CD14-positive monocyte (primary cell): Measurements from ENCODE around the gene CEP112. TPM values are rescaled to one million over a fixed set of nuclear protein-coding genes. Genes with fewer than 3 reads are reported as not detected.

Source experiments
- DNase-seq, 3 donors: peaks; one replicate each; pipeline ENCODE4 v3.0.0-alpha.2; 2011 to 2022
- H2AFZ ChIP-seq: 2 replicates; pipeline ENCODE4 v1.6.0; 2012; ENCODE audit warnings: mild to moderate bottlenecking, low read depth, low read length, inconsistent platforms; ENCODE audit not compliant: insufficient read depth, poor library complexity, severe bottlenecking
- H3K27ac ChIP-seq, 2 donors: 1 replicate in 1 of 2; 2 replicates in 1 of 2; pipeline ENCODE4 v1.5.1; 2012 to 2013; ENCODE audit warnings: low read length in 2 of 2, control low read depth in 1 of 2, inconsistent platforms in 1 of 2, low read depth in 1 of 2, mild to moderate bottlenecking in 1 of 2
- H3K27me3 ChIP-seq, 2 donors: one replicate each; pipeline versions ENCODE4 v1.6.0 to v1.6.1; 2011 to 2013; ENCODE audit warnings: low read length in 2 of 2; ENCODE audit not compliant: control insufficient read depth in 2 of 2, insufficient read depth in 2 of 2
- H3K36me3 ChIP-seq, 2 donors: replicated peaks in 1 of 2; 1 replicate in 1 of 2; 2 replicates in 1 of 2; pipeline versions ENCODE4 v1.5.1 to v1.6.1; 2012 to 2013; ENCODE audit warnings: low read length in 2 of 2, control low read depth in 1 of 2, inconsistent platforms in 1 of 2, mild to moderate bottlenecking in 1 of 2; ENCODE audit not compliant: insufficient read depth in 2 of 2, control insufficient read depth in 1 of 2
- H3K4me1 ChIP-seq, 2 donors: 1 replicate in 1 of 2; 2 replicates in 1 of 2; pipeline versions ENCODE4 v1.5.1 to v1.6.1; 2012 to 2013; ENCODE audit warnings: low read length in 2 of 2, control low read depth in 1 of 2, inconsistent platforms in 1 of 2, mild to moderate bottlenecking in 1 of 2, moderate library complexity in 1 of 2; ENCODE audit not compliant: insufficient read depth in 2 of 2, control insufficient read depth in 1 of 2
- H3K4me2 ChIP-seq: replicated peaks from 2 replicates; pipeline ENCODE3; 2012; ENCODE audit warnings: low read length, moderate library complexity, mild to moderate bottlenecking; ENCODE audit not compliant: poor library complexity, severe bottlenecking; ENCODE audit errors: extremely low read depth
- H3K4me3 ChIP-seq, 3 experiments: fragments of 200-600 bp in 1 of 3; sonication (generic) in 1 of 3; replicated peaks in 1 of 3; 1 replicate in 2 of 3; 2 replicates in 1 of 3; pipeline ENCODE4 v1.5.1; 2011 to 2013; ENCODE audit warnings: low read length in 3 of 3, mild to moderate bottlenecking in 3 of 3, control low read depth in 2 of 3, low read depth in 2 of 3, inconsistent platforms in 1 of 3, moderate library complexity in 1 of 3
- H3K79me2 ChIP-seq: 2 replicates; pipeline ENCODE4 v1.6.0; 2012; ENCODE audit warnings: mild to moderate bottlenecking, control low read depth, inconsistent platforms, low read length, moderate library complexity; ENCODE audit not compliant: insufficient read depth
- H3K9ac ChIP-seq: 2 replicates; pipeline ENCODE4 v1.6.0; 2017; ENCODE audit warnings: low read length, mild to moderate bottlenecking; ENCODE audit not compliant: insufficient read depth, poor library complexity, severe bottlenecking
- H3K9me3 ChIP-seq, 2 donors: replicated peaks in 1 of 2; 1 replicate in 1 of 2; 2 replicates in 1 of 2; pipeline versions ENCODE4 v1.5.1 to v1.6.1; 2012 to 2013; ENCODE audit warnings: low read length in 2 of 2, control low read depth in 1 of 2; ENCODE audit not compliant: control insufficient read depth in 1 of 2, insufficient read depth in 1 of 2
- H4K20me1 ChIP-seq: 2 replicates; pipeline ENCODE4 v1.6.0; 2012; ENCODE audit warnings: mild to moderate bottlenecking, low read length, control low read depth, moderate library complexity; ENCODE audit not compliant: insufficient read depth
- H3K27ac Mint-ChIP-seq, 7 donors: one replicate each; pipeline ENCODE4 v1.8.0; 2020; ENCODE audit warnings: mild to moderate bottlenecking in 7 of 7, mixed read lengths in 7 of 7, moderate library complexity in 6 of 7, inconsistent platforms in 2 of 7
- H3K27me3 Mint-ChIP-seq, 3 donors: one replicate each; pipeline ENCODE4 v1.8.0; 2021 to 2022; ENCODE audit warnings: low read depth in 3 of 3, mild to moderate bottlenecking in 3 of 3, mixed read lengths in 3 of 3, moderate library complexity in 3 of 3, inconsistent platforms in 1 of 3
- H3K36me3 Mint-ChIP-seq, 2 donors: one replicate each; pipeline ENCODE4 v1.8.0; 2020; ENCODE audit warnings: mixed read lengths in 2 of 2, inconsistent platforms in 1 of 2, mild to moderate bottlenecking in 1 of 2
- H3K4me1 Mint-ChIP-seq: one replicate; pipeline ENCODE4 v1.8.0; 2020; ENCODE audit warnings: mild to moderate bottlenecking, mixed read lengths
- H3K4me3 Mint-ChIP-seq, 2 donors: one replicate each; pipeline ENCODE4 v1.8.0; 2020; ENCODE audit warnings: mild to moderate bottlenecking in 2 of 2, mixed read lengths in 2 of 2, moderate library complexity in 1 of 2
- H3K9me3 Mint-ChIP-seq, 7 donors: one replicate each; pipeline ENCODE4 v1.8.0; 2020 to 2022; ENCODE audit warnings: mixed read lengths in 7 of 7, mild to moderate bottlenecking in 6 of 7, moderate library complexity in 6 of 7, inconsistent platforms in 2 of 7
- WGBS: methylation state at CpG from one replicate; pipeline ENCODE4 v1.1.5; 2013; ENCODE audit warnings: missing lambda C conversion rate; ENCODE audit not compliant: insufficient coverage; 5-methylcytosine and 5-hydroxymethylcytosine counted together
- intact Hi-C, 2 donors: fragments of 100-400 bp; cut with micrococcal nuclease; formaldehyde crosslinking; loops; one replicate each; pipeline versions ENCODE4 v1.15.0 to v1.15.1; 2023
- polyA plus RNA-seq, 3 donors: library from polyadenylated mRNA; depleted of rRNA in 1 of 3; unstranded in 2 of 3; stranded (reverse) in 1 of 3; fragments of 300-500 nt in 2 of 3; fragments of >200 nt in 1 of 3; fragmentation: Illumina TruSeq in 2 of 3; gene quantifications; 1 replicate in 2 of 3; 2 replicates in 1 of 3; pipeline ENCODE4 v1.2.3, GENCODE V29; 2012 to 2021
- TF ChIP-seq, protein P1 (sequence below): fragments of 200-600 bp; IDR thresholded peaks from one replicate; pipeline ENCODE4 v1.8.0; 2022; ENCODE audit warnings: antibody characterized with exemption, mild to moderate bottlenecking

The CEP112 gene
- polyA plus RNA-seq, 3 donors = 0.10 TPM; not detected in 2

DNA sequence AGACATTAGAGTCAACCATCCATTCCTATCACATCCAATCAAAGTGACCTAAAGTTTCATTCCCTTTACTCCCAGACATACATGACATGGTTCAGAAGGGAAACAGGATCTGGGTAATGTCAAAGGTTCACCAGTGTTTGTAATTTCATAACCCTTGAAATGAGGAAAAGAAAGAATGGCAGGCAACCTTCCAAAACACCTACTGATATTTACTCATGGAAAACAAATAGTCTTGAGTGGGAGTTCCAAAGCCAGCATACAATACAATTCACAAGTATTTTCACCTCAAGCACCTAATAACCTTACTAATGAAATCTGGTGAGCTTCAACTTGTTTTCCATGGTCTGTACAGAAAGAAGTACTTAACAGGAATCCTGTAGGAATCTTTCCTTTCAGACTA, 557.9 kb downstream of the CEP112 start:
- Histone ChIP-seq H3K79me2 (no peaks in the 10 kb centered on the region), H3K36me3 (no peaks in the 10 kb centered on the region), H3K4me2 (no peak overlapping the region), H3K4me1 (no peaks in the 10 kb centered on the region), H3K9ac (no peak overlapping the region), H3K9me3 (peaks cover 0 to 4% of the 10 kb centered on the region in 2 donors), H2AFZ (no peak overlapping the region), H3K4me3 (no peak overlapping the region), H4K20me1 (no peaks in the 10 kb centered on the region), H3K27me3 (no peaks in the 10 kb centered on the region), H3K27ac (no peak overlapping the region)
- TF ChIP-seq, protein P1, sequence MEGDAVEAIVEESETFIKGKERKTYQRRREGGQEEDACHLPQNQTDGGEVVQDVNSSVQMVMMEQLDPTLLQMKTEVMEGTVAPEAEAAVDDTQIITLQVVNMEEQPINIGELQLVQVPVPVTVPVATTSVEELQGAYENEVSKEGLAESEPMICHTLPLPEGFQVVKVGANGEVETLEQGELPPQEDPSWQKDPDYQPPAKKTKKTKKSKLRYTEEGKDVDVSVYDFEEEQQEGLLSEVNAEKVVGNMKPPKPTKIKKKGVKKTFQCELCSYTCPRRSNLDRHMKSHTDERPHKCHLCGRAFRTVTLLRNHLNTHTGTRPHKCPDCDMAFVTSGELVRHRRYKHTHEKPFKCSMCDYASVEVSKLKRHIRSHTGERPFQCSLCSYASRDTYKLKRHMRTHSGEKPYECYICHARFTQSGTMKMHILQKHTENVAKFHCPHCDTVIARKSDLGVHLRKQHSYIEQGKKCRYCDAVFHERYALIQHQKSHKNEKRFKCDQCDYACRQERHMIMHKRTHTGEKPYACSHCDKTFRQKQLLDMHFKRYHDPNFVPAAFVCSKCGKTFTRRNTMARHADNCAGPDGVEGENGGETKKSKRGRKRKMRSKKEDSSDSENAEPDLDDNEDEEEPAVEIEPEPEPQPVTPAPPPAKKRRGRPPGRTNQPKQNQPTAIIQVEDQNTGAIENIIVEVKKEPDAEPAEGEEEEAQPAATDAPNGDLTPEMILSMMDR = no peak
- peaks cover 0 to 4% (median 1%) of the 10 kb centered on the region in 3 donors for H3K27me3 Mint-ChIP-seq
- no peaks in the 10 kb centered on the region for H3K36me3 Mint-ChIP-seq
- H3K4me1 Mint-ChIP-seq = no peaks in the 10 kb centered on the region
- H3K4me3 Mint-ChIP-seq = no peak overlapping the region
- no peak for DNase-seq
- H3K27ac Mint-ChIP-seq = no peak overlapping the region
- intact Hi-C loops = no loop called here
- peaks cover 0 to 3% (median 2%) of the 10 kb centered on the region in 7 donors for H3K9me3 Mint-ChIP-seq

DNA sequence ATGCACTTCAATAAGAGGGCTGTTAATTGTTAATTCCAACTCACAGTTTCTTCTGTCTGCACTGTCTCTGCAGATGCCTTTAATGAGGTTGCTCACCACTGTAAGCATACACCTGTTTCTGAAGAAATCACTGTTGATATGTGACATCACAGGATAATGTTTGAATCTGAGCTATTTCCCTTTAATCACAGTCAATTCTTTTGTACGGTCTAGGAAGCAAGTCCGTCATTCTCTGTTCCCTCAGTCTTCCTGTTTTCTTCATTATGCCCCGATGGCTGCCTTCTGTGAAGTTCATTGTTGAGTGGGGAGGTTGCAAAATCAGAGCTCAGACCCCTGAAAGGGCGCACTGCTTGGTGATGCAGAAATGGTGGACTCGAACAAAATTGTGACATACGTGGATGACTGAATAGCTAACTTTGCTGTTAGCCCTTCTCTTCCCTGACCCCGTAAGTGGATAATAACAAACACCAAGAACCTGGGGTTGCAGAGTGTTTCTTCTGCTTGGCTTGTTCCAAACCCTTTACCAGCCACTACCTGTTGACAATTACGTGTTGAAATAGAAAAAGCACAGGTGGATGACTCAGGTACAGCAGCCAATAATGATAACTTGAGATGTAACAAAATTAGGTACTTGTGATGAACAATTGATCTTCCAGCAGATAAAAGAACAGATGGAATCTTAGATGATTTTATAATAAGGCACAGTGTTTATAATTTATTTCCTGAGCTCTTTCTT, 558.6 kb downstream of the CEP112 start:
- no peak overlapping the region for H3K4me2 ChIP-seq
- no peak for DNase-seq
- H3K4me3 ChIP-seq = no peak overlapping the region
- WGBS = 89% methylated on average over 3 of the region's 8 CpGs
- Mint-ChIP-seq H3K36me3 (no peaks in the 10 kb centered on the region), H3K4me3 (no peak overlapping the region), H3K9me3 (peaks cover 0 to 3% (median 2%) of the 10 kb centered on the region in 7 donors), H3K4me1 (no peaks in the 10 kb centered on the region), H3K27me3 (peaks cover 0 to 4% (median 3%) of the 10 kb centered on the region in 3 donors), H3K27ac (no peak overlapping the region)
- TF ChIP-seq, protein P1 = no peak
- H4K20me1 ChIP-seq = no peaks in the 10 kb centered on the region
- peaks cover 0 to 4% of the 10 kb centered on the region in 2 donors for H3K9me3 ChIP-seq
- no peak overlapping the region for H3K27ac ChIP-seq
- no peaks in the 10 kb centered on the region for H3K27me3 ChIP-seq
- no peaks in the 10 kb centered on the region for H3K36me3 ChIP-seq
- intact Hi-C loops = no loop called here
- no peak overlapping the region for H2AFZ ChIP-seq
- no peaks in the 10 kb centered on the region for H3K4me1 ChIP-seq
- no peaks in the 10 kb centered on the region for H3K79me2 ChIP-seq
- no peak overlapping the region for H3K9ac ChIP-seq
